ENCODE results near the gene STPG2.
A peak's percentile ranks its signal among the peaks of the same experiment; 100 is the strongest.

The STPG2 gene

GRCh38 chr4:98143001-98143899, at the start of gene STPG2:
TSS of gene STPG2 (minus strand) at chr4:98143476.
- DNase-seq: peak; percentile 94

- no peak for DNase-seq
These were observed 42.0 kb upstream of the STPG2 start for GRCh38 chr4:98185279-98185678.

GRCh38 chr4:98181809-98182208, 38.5 kb upstream of the STPG2 start:
- no peak for DNase-seq

GRCh38 chr4:98179951-98180350, 36.7 kb upstream of the STPG2 start:
- DNase-seq: no peak

DNA sequence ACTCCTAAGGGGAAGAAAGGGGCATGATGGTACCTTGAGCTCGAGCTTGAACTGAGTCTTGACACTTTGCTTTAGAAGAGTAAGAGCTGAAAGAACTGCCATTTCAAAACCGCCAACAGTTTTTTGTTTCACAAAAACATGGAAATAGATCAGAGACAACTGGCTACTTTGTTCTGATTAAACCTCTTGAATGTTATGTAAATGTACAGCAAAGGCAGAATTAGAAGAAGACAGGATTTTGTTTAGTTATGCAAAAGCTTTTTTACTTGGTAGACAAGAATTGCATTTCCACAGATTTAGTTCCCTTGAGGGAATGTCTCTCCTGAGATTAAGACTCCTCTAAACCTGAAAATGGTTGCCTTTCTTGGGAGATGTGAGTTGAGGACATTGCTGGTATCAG, 33.3 kb upstream of the STPG2 start:
- DNase-seq: no peak

GRCh38 chr4:98170035-98170434, 26.8 kb upstream of the STPG2 start:
- DNase-seq: no peak

GRCh38 chr4:98166731-98167041, 23.4 kb upstream of the STPG2 start:
- DNase-seq: no peak

- no peak for DNase-seq
These were observed 22.9 kb upstream of the STPG2 start for GRCh38 chr4:98166025-98166730.

GRCh38 chr4:98162696-98163095, 19.4 kb upstream of the STPG2 start:
- DNase-seq: no peak

DNA sequence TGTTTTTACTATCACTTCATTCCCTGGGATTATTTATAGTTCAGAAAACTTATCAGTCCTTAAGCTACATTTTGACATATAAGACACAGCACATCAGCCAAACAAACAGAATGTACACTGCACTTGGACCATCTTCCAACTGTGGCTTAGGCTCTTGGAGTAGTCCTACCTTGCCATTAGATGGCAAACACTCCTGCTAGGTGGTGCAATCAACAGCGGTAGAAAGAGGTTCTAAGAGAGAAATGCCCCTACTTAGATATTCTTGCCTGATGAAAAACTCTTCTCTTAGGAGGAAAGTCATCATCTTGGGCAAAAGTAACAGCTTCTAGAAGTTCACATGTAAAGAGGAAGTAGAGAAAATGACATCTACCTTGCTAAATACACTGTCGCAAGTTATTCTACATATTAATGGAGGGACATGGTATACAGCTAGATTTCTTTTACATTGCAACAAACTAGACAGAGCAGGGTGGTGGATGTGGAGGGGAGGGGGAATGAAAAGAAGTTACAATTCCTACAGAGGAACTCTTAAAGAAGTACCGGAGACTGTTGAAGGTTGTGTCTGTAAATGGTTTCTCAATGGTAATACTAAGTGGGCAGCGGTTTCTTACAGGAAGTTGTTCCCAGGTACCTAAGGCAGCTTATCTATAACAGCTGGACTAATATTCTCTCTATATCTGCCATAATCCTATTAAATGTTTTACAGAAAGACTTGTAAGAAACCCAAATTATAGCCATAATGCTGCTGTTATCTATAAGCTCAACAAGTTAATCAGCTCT, 8.1 kb upstream of the STPG2 start:
- DNase-seq: no peak

DNA sequence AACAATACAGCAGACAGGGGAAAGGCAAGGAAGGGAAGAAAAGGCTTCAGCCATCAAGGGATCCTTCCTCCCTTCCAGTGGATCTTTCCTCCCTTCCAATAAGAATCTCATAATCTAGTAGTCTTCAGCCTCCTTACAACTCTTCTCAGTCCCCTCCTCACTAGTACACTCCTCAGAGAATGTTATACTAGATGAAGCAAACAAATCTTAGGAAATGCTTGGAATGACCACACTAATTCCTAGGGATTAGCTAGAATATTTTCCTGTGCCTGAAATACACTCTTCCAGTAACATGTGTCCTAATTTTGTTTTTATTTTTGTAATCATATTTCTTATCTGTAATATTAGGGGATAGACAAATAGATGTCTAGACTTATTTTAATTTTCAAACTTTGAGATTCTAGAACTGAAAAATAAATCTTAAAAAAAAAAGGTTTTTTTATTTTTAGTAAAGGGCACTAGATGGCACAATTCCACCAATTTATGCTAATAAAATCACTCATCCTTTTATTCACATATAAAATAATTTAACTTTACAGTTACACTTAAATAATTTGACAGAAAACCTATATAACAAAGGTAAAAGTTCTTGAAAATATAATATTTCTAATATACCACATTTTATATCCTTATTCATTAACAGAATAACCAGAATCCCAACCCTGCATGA, 7.0 kb upstream of the STPG2 start:
- no peak for DNase-seq

DNA sequence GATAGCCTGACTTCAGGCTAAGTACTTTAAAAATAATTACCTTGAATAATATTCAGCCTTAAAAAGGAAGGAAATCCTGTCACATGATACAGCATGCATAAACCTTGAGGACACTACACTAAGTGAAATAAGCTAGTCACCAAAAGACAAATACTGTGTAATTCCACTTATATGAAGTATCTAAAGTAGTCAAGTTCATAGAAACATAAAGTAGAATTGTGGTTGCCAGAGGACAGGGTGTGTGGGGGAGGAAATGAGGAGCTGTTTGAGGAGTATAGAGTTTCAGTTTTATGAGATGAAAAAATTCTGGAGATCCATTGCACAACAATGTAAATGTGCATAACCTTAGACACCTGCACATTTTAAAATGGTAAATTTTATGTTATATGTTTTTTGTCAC, 5.6 kb upstream of the STPG2 start:
- no peak for DNase-seq

DNA sequence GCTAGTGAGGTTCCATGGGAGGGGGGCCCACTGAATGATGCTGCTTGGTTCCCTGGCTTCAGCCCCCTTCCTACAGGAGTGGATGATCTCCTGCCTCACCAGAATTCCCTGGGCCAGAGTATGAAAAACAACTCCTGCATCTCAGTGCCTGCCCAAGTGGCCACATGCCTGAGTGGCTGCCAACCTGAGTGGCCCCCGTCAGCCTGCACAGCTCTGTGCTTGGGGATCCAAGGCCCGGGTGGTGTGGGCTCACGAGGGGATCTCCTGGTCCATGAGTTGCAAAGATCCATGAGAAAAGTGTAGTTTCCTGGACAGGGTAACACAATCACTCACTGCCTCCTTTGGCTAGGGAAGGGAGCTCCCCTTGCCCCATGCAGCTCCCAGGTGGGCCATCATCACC, 17.1 kb downstream of the STPG2 start:
- DNase-seq: no peak

DNA sequence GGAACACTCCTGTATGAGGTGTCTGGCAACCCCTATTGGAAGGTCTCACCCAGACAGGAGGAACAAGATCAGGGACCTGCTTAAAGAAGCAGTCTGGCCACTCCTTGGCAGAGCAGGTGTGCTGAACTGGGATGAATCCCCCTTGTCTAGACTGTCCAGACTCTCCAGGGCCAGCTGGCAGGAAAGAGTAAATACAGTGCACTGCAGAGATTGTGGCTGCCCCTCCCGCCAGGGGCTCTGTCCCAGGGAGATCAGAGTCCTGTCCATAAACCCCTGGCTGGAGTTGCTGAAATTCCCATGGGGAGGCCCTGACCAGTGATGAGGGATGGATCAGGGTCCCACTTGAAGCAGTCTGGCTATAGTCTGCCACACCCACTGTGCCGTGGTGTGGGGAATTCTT, 17.7 kb downstream of the STPG2 start:
- no peak for DNase-seq

DNA sequence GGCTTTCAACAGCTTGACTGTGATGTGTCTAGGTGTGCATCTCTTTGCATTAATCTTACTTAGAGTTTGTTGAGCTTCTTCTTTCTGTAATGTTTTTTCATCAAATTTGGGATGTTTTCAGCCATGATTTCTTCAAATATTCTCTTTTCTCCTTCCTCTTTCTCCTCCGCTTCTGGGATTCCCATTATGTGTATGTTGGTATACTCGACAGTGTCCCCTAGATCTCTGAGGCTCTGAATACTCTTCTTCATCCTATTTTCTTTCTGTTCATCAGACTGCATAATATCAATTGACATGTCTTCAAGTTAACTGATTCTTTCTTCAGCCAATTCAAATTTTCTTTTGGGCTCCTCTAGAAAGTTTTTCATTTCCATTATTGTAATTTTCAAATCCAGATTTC, 25.9 kb downstream of the STPG2 start:
- DNase-seq: no peak

GRCh38 chr4:98113012-98113411, 30.3 kb downstream of the STPG2 start:
- no peak for DNase-seq

DNA sequence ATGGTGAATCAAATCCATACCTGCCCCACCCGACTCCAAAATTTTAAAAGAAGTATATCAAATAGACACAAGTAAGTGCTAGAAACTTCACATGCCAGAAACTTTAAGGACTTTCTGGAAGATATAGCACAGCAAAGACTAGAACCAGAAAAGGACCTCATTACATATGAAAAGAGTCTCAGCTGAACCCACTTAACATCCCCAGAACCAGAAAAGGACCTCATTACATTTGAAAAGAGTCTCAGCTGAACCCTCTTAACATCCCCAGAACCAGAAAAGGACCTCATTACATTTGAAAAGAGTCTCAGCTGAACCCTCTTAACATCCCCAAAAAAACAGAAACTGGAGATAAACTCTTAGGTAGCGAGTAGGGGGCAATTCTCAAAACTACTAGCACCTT, 32.3 kb downstream of the STPG2 start:
- DNase-seq: no peak

- no peak for DNase-seq
These were observed 33.1 kb downstream of the STPG2 start for GRCh38 chr4:98110214-98110613.

- DNase-seq: no peak
These were observed 40.6 kb downstream of the STPG2 start for GRCh38 chr4:98102660-98103059.

DNA sequence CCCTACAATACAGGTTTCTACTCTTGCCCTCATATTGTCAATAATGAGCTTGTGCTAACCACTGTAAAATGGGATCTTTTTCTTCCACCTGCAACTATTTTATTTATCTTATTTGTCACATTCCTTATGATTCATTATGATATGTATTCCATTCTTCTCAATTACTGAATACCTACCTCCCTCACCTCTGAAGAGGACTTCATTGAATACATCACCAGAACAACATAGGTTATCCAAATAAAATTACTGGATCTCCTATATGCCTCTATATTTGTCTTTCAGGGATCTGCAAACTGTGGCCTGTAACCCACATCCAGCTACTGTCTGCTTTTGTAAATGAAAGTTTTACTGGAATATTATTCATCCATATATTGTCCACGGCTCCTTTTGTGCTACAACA, 41.3 kb downstream of the STPG2 start:
- no peak for DNase-seq

DNA sequence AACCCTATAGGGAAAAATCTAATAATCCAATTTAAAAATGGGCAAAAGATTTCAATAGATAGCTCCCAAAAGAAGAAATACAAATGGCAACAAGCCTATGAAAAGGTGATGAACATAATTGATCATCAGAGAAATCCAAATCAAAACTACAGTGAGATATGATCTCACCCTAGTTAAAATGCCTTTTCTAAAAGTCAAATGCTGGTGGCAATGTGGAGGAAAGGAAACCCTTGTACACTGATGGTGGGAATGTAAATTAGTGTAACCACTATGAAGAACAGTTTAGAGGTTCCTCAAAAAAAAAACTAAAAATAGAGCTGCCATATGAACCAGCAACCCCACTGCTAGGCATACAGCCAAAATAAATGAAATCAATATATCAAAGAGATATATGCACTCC, 44.5 kb downstream of the STPG2 start:
- DNase-seq: no peak

DNA sequence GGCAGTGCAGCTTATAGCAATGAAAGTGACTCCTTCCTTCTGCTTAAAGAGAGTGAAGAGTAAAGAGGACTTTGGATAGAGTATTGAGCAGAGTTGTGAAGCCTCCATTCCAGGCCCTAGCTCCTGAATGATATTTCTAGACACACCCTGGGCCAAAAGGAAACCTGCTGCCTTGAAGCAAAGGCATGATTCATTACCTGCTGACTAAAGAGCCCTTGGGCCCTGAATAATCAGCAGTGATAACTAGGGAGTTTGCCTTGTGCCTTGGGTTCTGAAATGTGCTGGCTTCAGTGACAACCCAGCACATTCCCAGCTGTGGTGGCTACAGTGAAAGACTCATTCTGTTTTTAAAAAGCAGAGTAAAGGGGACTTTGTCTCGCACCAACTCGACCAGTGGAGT, 49.2 kb downstream of the STPG2 start:
- DNase-seq: no peak

DNA sequence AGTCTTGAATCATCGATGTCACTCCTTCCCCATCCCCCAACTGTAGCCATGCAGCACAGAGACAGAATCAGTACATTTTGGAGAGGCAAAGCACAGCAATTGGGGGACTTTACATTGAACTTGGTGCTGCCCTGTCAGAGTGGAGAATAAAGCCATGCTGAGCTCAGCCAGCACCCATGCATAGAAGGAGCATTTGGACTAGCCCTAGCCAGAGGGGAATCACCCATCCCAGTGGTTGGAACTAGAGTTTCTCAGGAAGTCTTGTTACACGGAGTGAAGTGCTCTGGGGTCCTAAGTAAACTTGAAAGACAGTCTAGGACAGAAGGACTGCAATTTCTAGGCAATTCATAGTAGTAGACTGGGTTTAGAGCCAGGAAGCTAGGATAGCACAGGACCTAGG, 49.6 kb downstream of the STPG2 start:
- DNase-seq: no peak
